GM19395 (cell line): ENCODE measurements around the gene JUND.

ENCODE experiments used
- ATAC-seq: cut with Tn5 transposase; IDR thresholded peaks from one replicate; pipeline ENCODE4 v1.9.1; 2021; ENCODE audit warnings: mild to moderate bottlenecking, moderate library complexity; ENCODE audit not compliant: unreplicated experiment

Gene JUND

GRCh38 chr19:18291019-18291524, 9.7 kb upstream of the JUND start:
- ATAC-seq, result peak; percentile 6

- ATAC-seq, result no peak
These were observed 9.0 kb upstream of the JUND start for GRCh38 chr19:18290302-18291018.

- ATAC-seq, result no peak
These were observed 8.3 kb upstream of the JUND start for GRCh38 chr19:18289471-18290301.

GRCh38 chr19:18287836-18288772, 6.7 kb upstream of the JUND start:
- no peak for ATAC-seq

- no peak for ATAC-seq
These were observed 5.7 kb upstream of the JUND start for GRCh38 chr19:18286973-18287635.

GRCh38 chr19:18284712-18285360, 3.4 kb upstream of the JUND start:
- no peak for ATAC-seq

- ATAC-seq, result no peak
These were observed 1.9 kb upstream of the JUND start for GRCh38 chr19:18283338-18283737.

- no peak for ATAC-seq
These were observed 1.3 kb upstream of the JUND start for GRCh38 chr19:18282788-18283141.

GRCh38 chr19:18282021-18282787, 782 bp upstream of the JUND start:
- ATAC-seq, result peak; percentile 31

GRCh38 chr19:18280247-18281081, 958 bp downstream of the JUND start:
- ATAC-seq, result no peak

- no peak for ATAC-seq
These were observed 1.7 kb downstream of the JUND start for GRCh38 chr19:18279516-18280246.

GRCh38 chr19:18279266-18279515, 2.2 kb downstream of the JUND start:
- ATAC-seq, result no peak

- ATAC-seq, result no peak
These were observed 2.7 kb downstream of the JUND start for GRCh38 chr19:18278521-18279265.

- no peak for ATAC-seq
These were observed 6.6 kb downstream of the JUND start for GRCh38 chr19:18274781-18275356.

GRCh38 chr19:18274219-18274780, 7.1 kb downstream of the JUND start, which contains the start of gene IQCN:
Gene IQCN, minus strand, starts transcription at chr19:18274452. Its CDS starts 4,974 bp downstream, at chr19:18269478.
- ATAC-seq, result no peak

GRCh38 chr19:18273561-18274218, 7.7 kb downstream of the JUND start:
- no peak for ATAC-seq
